Measurements from ENCODE around the gene ATXN7L2.

The ATXN7L2 gene

DNA sequence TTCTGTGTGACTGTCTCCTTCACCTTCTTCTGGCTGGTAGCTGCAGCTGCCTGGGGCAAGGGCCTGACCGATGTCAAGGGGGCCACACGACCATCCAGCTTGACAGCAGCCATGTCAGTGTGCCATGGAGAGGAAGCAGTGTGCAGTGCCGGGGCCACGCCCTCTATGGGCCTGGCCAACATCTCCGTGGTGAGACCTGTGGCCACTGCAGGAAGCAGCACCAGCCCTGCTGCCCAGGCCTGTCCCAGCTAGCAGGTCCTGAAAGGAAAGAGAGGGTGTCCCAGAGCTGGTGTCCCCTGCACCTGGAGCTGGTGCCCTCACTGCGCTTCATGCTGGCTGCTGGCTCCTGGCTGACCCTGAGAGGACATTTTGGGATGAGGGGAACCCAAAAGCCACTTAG is 5.9 kb upstream of the ATXN7L2 start:
- no peak for DNase-seq (ENCODE audit: low read depth)

GRCh38 chr1:109478806-109479205 is 4.9 kb upstream of the ATXN7L2 start:
- no peak for DNase-seq (ENCODE audit: low read depth)

- DNase-seq (ENCODE audit: low read depth) = no peak
Measured at GRCh38 chr1:109479311-109479710, 4.4 kb upstream of the ATXN7L2 start.

- DNase-seq (ENCODE audit: low read depth) = no peak
Measured at GRCh38 chr1:109479901-109480300, 3.8 kb upstream of the ATXN7L2 start.

GRCh38 chr1:109481646-109482045 is 2.1 kb upstream of the ATXN7L2 start:
- no peak for DNase-seq (ENCODE audit: low read depth)

DNA sequence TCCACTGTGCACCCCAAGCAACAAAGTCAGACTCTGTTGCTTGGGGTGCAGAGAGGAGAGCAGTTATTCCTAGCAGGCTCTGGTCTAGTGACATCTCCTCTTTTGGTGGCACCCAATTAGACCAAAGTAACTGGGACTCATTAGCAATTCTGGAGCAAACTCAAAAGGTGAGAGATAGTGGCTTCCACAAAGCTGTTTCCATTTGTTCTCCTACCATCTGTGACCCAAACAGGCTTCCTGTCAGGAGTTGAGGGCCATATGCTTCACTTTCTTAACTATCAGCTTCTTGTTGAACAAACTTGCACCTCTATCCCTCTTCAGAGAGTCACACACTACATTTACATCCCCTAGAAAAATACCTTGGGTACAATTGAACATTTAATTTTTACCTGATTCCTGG is 1.5 kb upstream of the ATXN7L2 start:
- no peak for DNase-seq (ENCODE audit: low read depth)

- no peak for DNase-seq (ENCODE audit: low read depth)
Measured at GRCh38 chr1:109482791-109483671, 674 bp upstream of the ATXN7L2 start.

DNA sequence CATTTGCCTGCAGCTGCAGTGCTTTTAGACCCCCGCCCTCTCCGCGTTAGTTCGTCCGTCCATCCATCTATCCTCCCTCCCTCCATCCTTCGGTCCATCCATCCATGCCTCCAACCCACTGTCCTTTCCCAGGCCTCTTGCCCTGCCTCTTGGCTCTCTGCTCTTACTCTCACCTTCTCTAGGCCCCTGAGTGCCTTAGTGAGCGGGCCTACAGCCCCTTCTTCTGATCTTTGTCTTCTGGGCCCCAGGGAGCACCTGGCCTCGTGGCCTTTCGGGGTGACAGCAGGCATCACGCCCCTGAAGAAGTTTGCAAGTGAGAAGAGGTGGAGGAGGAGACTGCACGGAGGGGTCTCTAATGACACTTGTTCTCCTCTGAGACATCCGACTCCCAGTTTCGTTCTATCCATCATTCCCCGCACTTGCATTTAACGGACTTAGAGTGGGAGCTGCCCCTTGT is 842 bp downstream of the ATXN7L2 start:
- peak; percentile 7 for DNase-seq (ENCODE audit: low read depth)

DNA sequence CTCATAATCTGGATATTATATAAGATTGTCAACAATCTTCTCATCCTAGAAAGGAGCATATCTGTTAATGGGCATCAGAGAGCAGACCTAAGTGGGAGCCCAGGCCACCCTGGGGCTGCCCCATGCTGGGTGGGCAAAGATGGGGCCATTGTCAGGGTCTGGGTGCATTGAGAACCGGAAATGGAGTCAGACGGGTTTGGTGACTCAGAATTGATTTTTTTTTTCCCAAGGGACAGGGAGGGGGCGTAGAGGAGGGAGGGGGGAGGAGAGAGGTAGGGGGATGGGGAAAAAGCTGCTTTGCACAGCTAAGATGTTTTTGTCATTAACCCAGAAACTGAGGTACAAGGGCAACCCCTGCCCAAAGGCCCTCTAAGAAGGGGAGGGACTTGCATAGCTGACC is 1.3 kb downstream of the ATXN7L2 start:
- no peak for DNase-seq (ENCODE audit: low read depth)

DNA sequence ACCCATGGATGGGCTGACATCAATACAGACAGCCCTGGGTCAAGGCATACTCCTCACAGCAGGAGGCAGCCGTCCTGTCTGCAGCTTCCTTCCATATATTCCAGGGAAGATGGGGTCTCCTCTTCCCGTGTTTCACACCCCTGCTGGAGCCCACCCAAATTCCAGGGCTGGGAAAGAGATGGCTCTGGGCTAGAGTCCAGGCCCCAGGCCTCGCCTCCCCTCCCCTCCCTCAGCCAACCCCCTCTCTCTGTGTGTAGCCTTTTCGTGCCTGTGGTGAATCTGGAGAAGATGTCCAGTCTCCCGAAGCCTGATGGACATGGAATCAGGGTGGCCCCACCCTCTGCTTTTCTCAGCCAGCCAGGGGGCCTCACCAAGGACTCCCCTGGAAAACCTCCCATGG is 3.6 kb downstream of the ATXN7L2 start:
- DNase-seq (ENCODE audit: low read depth) = no peak

DNA sequence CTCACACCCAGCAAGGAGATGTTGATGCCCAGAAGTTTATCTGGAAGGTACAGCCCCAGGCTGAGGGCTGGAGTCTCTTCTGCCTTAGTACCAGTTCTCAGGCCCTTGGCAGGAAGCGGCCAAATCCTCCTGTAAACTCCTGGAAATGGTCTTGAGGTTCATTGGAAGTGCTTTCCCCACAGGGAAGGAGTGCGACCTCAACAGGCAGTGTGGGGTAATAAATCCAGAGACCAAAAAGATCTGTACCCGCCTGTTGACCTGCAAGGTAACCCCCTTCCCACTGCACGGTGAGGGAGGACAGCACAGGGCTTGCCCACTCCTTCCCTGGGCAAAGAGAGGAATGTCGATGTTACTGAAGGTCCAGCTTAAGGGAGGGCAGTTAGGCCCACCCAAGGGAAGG is 4.5 kb downstream of the ATXN7L2 start:
- no peak for DNase-seq (ENCODE audit: low read depth)

- no peak for DNase-seq (ENCODE audit: low read depth)
Measured at GRCh38 chr1:109488696-109489095, 5.0 kb downstream of the ATXN7L2 start.

GRCh38 chr1:109490029-109490933 is 6.6 kb downstream of the ATXN7L2 start:
- peak; percentile 44 for DNase-seq (ENCODE audit: low read depth)

- no peak for DNase-seq (ENCODE audit: low read depth)
Measured at GRCh38 chr1:109490934-109491302, 7.2 kb downstream of the ATXN7L2 start.

DNA sequence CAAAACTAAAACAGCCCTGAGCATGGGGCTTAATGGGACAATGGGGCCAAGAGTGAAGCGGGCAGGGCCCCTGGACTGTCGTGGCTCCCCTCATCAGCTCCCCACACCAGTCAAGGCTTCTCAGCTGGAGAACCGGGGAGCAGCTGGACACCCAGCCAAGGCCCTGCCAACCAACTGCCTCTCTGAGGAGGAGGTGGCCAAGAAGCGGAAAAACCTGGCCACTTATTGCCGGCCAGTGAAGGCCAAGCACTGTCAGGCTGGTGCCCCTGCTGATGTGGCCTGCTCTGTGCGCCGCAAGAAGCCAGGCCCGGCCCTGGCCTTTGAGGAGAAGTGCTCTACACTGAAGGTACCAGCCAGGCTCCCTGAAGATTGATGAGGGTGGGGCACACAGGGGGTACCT is 7.7 kb downstream of the ATXN7L2 start:
- no peak for DNase-seq (ENCODE audit: low read depth)

- no peak for DNase-seq (ENCODE audit: low read depth)
Measured at GRCh38 chr1:109492779-109493178, 9.1 kb downstream of the ATXN7L2 start.

GRCh38 chr1:109493227-109493626 is 9.5 kb downstream of the ATXN7L2 start:
- no peak for DNase-seq (ENCODE audit: low read depth)

DNA sequence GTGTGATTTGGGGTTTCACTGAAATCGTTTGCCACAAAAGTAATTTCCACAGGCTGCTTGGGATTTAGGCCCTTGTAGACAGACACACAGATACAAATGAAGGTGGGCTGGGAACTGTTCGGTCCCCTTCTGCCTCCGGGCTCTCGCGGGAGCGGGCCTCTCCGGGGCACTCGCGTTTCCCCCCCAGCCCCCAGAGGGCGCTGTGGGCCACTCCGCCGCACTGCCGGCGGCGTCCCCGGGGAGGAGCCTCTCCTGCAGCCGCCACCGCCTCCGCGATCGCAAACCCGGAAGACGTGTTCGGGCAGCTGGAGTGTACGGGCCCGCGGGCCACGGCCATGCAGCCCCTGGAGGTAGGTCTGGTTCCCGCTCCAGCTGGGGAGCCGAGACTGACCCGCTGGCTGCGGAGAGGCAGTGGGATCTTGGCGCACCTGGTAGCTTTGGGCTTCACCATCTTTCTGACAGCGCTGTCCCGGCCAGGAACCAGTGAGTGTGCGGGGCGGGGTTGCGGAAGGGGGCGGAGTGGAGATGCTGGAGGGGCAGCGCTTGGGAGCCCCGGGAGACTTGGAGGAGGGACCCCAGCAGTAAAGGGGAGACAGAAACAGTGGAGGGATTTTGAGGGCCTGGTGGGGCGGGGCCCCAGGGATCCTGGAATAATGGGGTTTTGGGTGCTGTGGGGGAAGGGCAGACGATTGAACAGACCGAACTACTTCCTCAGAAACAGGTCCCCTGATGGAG is 10.3 kb downstream of the ATXN7L2 start, which contains the start of gene CYB561D1:
CYB561D1 (plus strand) TSS at position 290 of the 735 bp plus-strand sequence; CDS start at position 336, 46 bp downstream.
- DNase-seq (ENCODE audit: low read depth) = peak; percentile 68

DNA sequence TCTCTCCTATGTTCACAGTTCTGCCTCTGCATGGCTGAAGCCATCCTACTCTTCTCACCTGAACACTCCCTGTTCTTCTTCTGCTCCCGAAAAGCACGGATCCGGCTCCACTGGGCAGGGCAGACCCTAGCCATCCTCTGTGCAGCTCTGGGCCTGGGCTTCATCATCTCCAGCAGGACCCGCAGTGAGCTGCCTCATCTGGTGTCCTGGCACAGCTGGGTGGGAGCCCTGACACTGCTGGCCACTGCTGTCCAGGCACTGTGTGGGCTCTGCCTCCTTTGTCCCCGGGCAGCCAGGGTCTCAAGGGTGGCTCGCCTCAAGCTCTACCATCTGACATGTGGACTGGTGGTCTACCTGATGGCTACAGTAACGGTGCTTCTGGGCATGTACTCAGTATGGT is 12.0 kb downstream of the ATXN7L2 start:
- no peak for DNase-seq (ENCODE audit: low read depth)

GRCh38 chr1:109497449-109498160 is 13.9 kb downstream of the ATXN7L2 start:
- no peak for DNase-seq (ENCODE audit: low read depth)

GRCh38 chr1:109498161-109498801 is 14.6 kb downstream of the ATXN7L2 start:
- peak; percentile 27 for DNase-seq (ENCODE audit: low read depth)
